ENCODE measurements around the gene NANOG.
"Not testable (repeated sequence)": the region's sequence is repeated elsewhere in the genome, so short reads cannot be mapped to it uniquely, and the experiment has no call there.

NANOG gene

DNA sequence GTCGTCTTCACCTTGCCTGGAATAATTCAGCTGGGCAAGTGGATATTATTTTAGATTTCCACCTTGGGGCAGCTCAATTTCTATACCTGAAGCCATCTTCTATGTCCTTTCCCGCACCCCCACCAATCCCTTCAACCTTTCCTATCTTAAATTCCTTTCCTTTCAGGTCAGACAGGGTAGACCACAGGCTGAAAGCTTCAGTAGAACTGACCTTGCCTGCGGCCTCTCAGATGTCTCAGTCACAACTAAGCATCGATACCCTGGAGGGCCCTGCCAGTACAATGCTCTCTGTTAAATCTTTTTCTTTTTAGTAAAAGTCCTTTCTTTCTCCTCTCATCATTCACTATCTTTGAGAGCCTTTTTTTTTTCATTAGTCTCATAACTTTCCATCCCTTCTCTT is 44.6 kb downstream of the NANOG start:
- Mint-ChIP-seq H3K36me3 (no peaks in the 10 kb centered on the region), H3K4me3 (no peak overlapping the region), H3K27ac (peak overlapping the region; percentile 42), H3K4me1 (peaks cover 0 to 1% of the 10 kb centered on the region in 2 donors), H3K27me3 (peaks cover 0 to 3% of the 10 kb centered on the region in 2 donors), H3K9me3 (no peaks in the 10 kb centered on the region)
- no peak for DNase-seq
- no peak for ATAC-seq (replicated peaks)

DNA sequence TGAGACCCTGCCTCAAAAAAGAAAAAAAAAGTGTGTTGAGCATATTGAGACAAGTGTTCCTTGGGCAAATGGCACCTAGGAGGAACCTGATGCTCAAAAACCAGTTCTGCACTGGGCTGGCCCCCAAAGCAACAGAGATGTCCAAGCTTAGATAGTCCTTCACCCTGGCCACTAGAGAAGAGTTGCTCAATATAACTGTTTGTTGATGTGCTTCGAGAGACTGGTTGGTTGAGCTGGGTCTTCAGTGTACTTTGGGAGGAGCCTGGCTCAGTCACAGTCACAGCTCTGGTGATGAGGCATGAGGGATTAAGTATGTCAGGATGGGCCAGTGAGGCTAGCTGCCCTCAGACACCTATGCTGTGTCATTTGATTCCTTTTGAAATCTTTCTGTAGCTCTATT is 45.5 kb downstream of the NANOG start:
- no peak overlapping the region for H3K4me3 Mint-ChIP-seq
- H3K27me3 Mint-ChIP-seq, result peaks cover 0 to 3% of the 10 kb centered on the region in 2 donors
- H3K4me1 Mint-ChIP-seq, result peaks cover 0 to 1% of the 10 kb centered on the region in 2 donors
- ATAC-seq (replicated peaks) (no peak), DNase-seq (no peak)
- H3K9me3 Mint-ChIP-seq, result no peaks in the 10 kb centered on the region
- no peak overlapping the region for H3K27ac Mint-ChIP-seq
- H3K36me3 Mint-ChIP-seq, result no peaks in the 10 kb centered on the region

DNA sequence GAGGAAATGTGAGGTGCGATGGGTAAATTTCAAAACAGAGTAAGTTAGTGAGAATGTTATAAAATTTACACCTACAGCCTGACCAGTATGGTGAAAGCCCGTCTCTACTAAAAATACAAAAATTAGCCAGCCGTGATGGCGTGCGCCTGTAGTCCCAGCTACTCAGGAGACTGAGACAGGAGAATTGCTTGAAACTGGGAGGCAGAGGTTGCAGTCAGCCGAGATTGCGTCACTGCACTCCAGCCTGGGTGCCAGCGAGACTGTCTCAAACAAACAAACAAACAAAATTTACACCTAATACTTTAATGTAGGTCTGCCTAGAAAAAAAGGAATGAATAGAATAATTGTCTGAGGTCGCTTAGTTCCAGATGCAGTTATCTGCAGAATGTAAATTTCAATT is 45.9 kb downstream of the NANOG start:
- no peak overlapping the region for H3K27ac Mint-ChIP-seq
- no peak for DNase-seq
- no peak overlapping the region for H3K4me3 Mint-ChIP-seq
- H3K36me3 Mint-ChIP-seq, result no peaks in the 10 kb centered on the region
- peaks cover 0 to 1% of the 10 kb centered on the region in 2 donors for H3K4me1 Mint-ChIP-seq
- peaks cover 0 to 3% of the 10 kb centered on the region in 2 donors for H3K27me3 Mint-ChIP-seq
- no peak for ATAC-seq (replicated peaks)
- H3K9me3 Mint-ChIP-seq, result no peaks in the 10 kb centered on the region

DNA sequence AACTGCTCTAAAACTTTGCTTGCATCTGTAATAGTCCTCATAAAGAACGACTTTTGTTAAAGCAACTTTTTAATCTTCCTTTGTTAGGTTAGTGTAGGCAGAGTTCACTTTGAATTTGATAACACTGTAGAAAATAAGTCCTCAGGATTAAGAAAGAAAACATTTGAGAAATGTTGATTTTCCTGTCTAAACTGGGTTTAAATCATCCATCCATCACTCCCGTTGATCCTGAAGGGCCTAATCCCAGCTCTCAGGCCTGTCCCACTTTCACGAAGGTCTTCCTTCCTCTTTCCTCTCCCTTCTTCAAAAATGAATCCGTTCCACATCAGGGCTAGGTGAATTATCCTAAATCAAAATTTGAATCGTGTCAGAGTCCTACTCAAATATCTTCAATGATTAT is 46.6 kb downstream of the NANOG start:
- DNase-seq (no peak), ATAC-seq (replicated peaks) (no peak)
- Mint-ChIP-seq H3K27ac (no peak overlapping the region), H3K27me3 (peaks cover 0 to 3% of the 10 kb centered on the region in 2 donors), H3K4me1 (peaks cover 0 to 1% of the 10 kb centered on the region in 2 donors), H3K4me3 (no peak overlapping the region), H3K36me3 (no peaks in the 10 kb centered on the region), H3K9me3 (no peaks in the 10 kb centered on the region)

DNA sequence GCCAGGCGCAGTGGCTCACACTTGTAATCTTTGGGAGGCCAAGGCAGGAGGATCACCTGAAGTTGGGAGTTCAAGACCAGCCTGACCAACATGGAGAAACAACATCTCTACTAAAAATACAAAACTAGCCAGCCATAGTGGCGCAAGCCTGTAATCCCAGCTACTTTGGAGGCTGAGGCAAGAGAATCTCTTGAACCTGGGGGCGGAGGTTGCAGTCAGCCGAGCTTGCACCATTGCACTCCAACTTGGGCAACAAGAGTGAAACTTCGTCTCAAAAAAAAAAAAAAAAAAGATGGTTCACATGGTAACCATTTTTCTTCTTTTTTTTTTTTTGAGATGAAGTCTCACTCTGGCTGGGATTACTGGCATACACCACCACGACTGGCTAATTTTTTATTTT is 48.2 kb downstream of the NANOG start:
- no peak overlapping the region for H3K27ac Mint-ChIP-seq
- ATAC-seq (replicated peaks) (no peak), DNase-seq (no peak)
- H3K36me3 Mint-ChIP-seq, result no peaks in the 10 kb centered on the region
- H3K27me3 Mint-ChIP-seq, result peaks cover 0 to 3% of the 10 kb centered on the region in 2 donors
- H3K4me1 Mint-ChIP-seq, result no peaks in the 10 kb centered on the region
- no peaks in the 10 kb centered on the region for H3K9me3 Mint-ChIP-seq
- H3K4me3 Mint-ChIP-seq, result no peak overlapping the region

DNA sequence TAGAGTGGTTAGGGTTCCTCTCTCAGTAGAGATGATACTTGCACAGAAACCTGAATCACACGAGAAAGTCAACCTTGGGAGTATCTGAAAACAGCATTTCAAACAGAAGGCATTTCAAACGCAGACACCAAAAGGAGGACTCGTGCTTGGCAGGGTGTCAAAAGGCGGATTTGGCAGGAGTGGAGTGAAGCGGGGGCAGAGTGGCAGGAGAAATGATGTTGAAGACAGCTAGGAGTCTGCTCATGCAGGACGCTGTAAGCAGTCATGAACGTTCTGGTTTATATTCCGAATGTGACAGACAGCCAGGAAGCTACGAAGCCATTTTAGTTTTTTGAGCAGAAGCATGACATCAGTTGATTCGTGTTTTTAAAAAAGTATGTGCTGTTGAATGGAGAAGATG is 50.0 kb downstream of the NANOG start:
- not testable (repeated sequence) for DNase-seq; H3K9me3 Mint-ChIP-seq; H3K4me1 Mint-ChIP-seq; H3K27me3 Mint-ChIP-seq; ATAC-seq (replicated peaks); H3K27ac Mint-ChIP-seq; H3K36me3 Mint-ChIP-seq; H3K4me3 Mint-ChIP-seq

DNA sequence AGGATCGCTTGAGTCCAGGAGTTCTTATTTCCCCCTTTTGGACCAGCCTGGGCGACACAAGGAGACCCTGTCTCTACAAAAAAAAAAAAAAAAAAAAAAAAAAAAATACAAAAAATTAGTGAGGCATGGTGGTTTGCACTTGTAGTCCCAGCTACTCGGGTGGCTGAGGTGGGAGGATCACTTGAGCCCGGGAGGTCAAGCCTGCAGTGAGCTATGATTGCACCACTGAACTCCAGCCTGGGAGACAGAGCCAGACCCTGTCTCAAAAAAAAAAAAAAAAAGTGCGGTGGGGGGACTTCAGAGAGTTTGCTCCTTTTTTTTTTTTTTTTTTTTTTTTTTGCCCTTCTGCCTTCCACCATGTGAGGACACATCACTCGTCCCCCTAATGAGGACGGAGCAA is 50.6 kb downstream of the NANOG start:
- ATAC-seq (replicated peaks); H3K27me3 Mint-ChIP-seq; DNase-seq; H3K4me1 Mint-ChIP-seq; H3K36me3 Mint-ChIP-seq; H3K9me3 Mint-ChIP-seq; H3K4me3 Mint-ChIP-seq; H3K27ac Mint-ChIP-seq: not testable (repeated sequence)

DNA sequence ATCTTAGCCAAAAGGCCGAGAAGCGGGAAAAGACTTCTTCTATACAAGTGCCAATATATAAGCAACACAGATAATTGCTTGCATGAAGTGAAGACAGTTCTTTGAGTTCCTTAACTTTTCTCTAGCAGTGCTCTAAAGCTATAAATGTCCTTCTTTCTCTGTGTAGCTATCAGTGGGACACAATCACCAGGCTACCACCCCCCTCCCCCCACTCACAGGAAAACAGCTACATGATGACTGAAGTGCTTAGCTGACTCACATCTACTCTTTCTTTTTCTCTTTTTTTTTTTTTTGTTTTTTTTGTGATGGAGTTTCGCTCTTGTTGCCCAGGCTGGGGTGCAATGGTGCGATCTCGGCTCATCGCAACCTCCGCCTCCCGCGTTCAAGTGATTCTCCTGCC is 53.2 kb downstream of the NANOG start:
- H3K9me3 Mint-ChIP-seq; DNase-seq; H3K4me1 Mint-ChIP-seq; ATAC-seq (replicated peaks); H3K27ac Mint-ChIP-seq; H3K27me3 Mint-ChIP-seq; H3K36me3 Mint-ChIP-seq; H3K4me3 Mint-ChIP-seq: not testable (repeated sequence)

DNA sequence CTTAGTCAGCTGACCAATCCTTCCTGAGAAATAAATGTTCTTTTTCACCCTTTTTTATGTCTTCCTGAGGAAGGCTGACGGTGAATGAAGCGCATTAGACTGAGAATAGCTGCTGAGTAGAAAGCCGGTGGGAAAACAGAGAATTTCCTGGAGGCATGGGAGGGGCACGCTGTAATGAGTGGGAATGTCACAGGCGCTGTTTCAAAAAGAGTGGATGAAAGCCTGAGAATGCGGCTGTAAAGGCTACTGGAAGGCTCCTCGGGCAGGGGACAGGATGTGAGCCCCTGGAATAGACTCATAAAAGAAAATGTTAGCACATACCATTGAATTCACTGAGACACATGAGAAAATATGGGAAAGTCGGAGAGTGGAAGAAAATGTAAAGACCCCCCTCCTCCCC is 53.9 kb downstream of the NANOG start:
- H3K36me3 Mint-ChIP-seq; H3K4me3 Mint-ChIP-seq; H3K27ac Mint-ChIP-seq; H3K27me3 Mint-ChIP-seq; ATAC-seq (replicated peaks); H3K9me3 Mint-ChIP-seq; DNase-seq: not testable (repeated sequence)
- peaks cover 11 to 12% of the 10 kb centered on the region in 2 donors for H3K4me1 Mint-ChIP-seq

DNA sequence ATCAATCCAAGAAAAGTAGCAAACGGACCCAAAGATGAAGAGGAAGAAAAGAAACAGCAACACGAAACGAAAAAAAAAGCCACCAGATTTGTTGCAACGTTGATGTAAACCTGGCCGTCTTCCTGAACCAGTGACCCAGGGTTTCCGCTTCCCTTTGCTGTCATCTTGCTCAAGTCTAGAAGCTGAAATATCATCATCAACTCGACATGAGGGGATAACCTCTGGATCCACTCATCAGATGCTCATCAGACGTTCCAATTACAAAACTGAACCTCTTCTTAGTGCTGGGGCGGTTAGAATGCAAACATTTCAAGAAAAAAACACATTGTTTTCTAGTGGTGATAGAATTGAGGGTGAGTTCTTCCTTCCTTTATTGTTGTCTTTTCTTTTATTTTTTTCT is 54.4 kb downstream of the NANOG start:
- H3K27ac Mint-ChIP-seq, H3K9me3 Mint-ChIP-seq, H3K36me3 Mint-ChIP-seq, DNase-seq, H3K27me3 Mint-ChIP-seq: not testable (repeated sequence)
- peak; percentile 54 to 61 for ATAC-seq (replicated peaks)
- peak overlapping the region in 1 of 2 donors; percentile 44 for H3K4me3 Mint-ChIP-seq
- peaks cover 12% of the 10 kb centered on the region in 2 donors for H3K4me1 Mint-ChIP-seq

DNA sequence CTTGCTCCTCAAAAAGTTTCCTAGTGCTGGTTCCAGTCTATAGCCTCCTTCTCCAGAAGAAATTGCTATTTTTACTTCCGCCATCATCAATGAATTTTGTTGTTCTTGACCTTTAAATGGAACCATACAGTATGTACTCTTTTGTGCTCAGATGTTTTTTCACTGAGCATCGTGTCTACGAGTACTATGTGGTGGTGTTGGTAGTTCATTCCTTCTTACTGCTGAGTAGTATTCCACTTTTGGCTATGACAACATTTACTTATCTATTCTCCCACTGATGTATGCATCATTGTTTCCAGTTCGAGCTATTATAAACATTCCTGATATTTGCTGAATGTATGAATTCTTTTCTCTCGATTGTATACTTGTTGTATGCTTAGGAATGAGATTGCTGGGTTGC is 54.9 kb downstream of the NANOG start:
- no peaks in the 10 kb centered on the region for H3K36me3 Mint-ChIP-seq
- H3K4me3 Mint-ChIP-seq, result no peak overlapping the region
- ATAC-seq (replicated peaks) (no peak), DNase-seq (no peak)
- H3K9me3 Mint-ChIP-seq, result no peaks in the 10 kb centered on the region
- no peaks in the 10 kb centered on the region for H3K27me3 Mint-ChIP-seq
- peaks cover 12% of the 10 kb centered on the region in 2 donors for H3K4me1 Mint-ChIP-seq
- no peak overlapping the region for H3K27ac Mint-ChIP-seq

DNA sequence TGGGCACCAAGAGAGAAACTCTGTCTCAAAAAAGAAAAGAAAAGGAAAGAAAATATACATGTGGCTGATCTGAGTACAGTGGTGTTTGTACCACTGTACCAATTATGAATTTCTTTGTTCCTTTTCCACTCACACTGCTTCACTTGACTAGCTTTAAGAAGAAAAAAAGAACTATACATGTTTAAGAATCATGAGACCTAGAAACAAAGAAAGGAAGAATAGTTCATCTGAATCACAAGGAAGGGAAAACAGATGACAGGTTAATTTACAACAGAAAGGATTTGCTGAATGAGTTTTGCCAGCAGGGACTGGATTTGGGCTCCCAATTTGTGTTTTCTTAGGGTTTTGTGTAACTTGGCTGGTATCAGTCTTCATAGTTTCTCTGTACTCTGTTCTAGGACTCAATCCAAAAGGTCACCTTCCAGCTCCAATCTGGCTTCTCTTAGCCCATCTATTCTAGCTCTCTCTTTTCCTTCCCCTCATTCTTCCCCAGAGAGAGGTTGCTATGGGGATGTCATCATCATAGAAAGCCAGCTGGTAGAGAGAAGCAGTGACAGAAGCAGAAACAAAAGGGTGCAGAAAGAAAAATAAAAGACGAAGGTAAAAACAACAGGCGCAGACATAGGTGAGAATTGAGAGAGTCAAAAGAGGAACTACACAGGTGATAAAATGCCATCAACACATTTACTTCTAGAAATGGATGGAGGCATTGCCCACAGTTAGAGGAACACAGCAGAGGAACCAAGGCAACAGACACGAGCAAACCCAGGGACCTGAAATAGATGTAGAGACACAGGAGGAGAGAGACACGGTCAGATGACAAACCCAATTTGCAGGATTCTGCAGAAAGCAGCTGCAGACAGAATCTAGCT is 58.3 kb downstream of the NANOG start:
- not testable (repeated sequence) for H3K9me3 Mint-ChIP-seq, H3K36me3 Mint-ChIP-seq, DNase-seq
- Mint-ChIP-seq H3K27me3 (peaks cover 5 to 10% of the 10 kb centered on the region in 2 donors), H3K27ac (peak overlapping the region; percentile 10), H3K4me1 (peaks cover 12% of the 10 kb centered on the region in 2 donors), H3K4me3 (peak overlapping the region in 1 of 2 donors; percentile 17)
- peak; percentile 97 to 98 for ATAC-seq (replicated peaks)

DNA sequence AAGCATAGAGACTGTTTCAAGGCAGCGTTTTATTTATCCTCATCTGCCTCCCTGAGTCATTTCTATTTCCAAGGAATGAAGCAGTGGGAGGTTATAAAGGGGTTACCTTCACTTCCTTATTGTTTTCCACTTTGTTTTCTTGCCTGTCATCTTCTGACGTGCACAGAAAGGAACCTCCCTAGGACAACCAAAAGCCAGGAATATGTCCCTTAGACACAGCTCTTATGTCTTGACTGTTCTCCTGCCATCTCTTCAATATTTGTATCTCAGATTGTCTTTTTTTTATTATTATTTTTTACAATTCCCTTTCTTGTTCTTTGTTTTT is 58.9 kb downstream of the NANOG start:
- ATAC-seq (replicated peaks); DNase-seq; H3K36me3 Mint-ChIP-seq; H3K4me3 Mint-ChIP-seq; H3K27ac Mint-ChIP-seq; H3K9me3 Mint-ChIP-seq: not testable (repeated sequence)
- Mint-ChIP-seq H3K4me1 (peaks cover 12% of the 10 kb centered on the region in 2 donors), H3K27me3 (peaks cover 5 to 15% of the 10 kb centered on the region in 2 donors)
